Activated CD4-positive, CD25-positive, alpha-beta regulatory T cell treated with anti-CD3 and anti-CD28 coated beads, Interleukin-2, amount 50 U/mL, for 72 hours (primary cell): ENCODE measurements around the gene NVL.
A peak's percentile ranks its signal among the peaks of the same experiment; 100 is the strongest.

Experiments
- DNase-seq: peaks from one replicate; pipeline ENCODE4 v3.0.0; 2021

Gene NVL

GRCh38 chr1:224188286-224188685 lies 141.7 kb downstream of the NVL start:
- no peak for DNase-seq

- no peak for DNase-seq
Measured at GRCh38 chr1:224185208-224185607, 144.8 kb downstream of the NVL start.

- peak; percentile 77 for DNase-seq
Measured at GRCh38 chr1:224183591-224184312, 146.2 kb downstream of the NVL start.

- DNase-seq = peak; percentile 81
Measured at GRCh38 chr1:224182866-224183590, 146.9 kb downstream of the NVL start, which contains the start of gene DEGS1. DEGS1 (plus strand) TSS chr1:224183240; CDS start chr1:224183337, 97 bp downstream.

GRCh38 chr1:224182057-224182865 lies 147.7 kb downstream of the NVL start:
- peak; percentile 53 for DNase-seq

- no peak for DNase-seq
Measured at GRCh38 chr1:224181453-224181810, 148.5 kb downstream of the NVL start.

- DNase-seq = no peak
Measured at GRCh38 chr1:224180783-224181452, 149.1 kb downstream of the NVL start.

GRCh38 chr1:224178894-224179293 lies 151.1 kb downstream of the NVL start:
- DNase-seq = no peak

GRCh38 chr1:224177356-224177999 lies 152.5 kb downstream of the NVL start:
- no peak for DNase-seq
